ENCODE results near the gene SLC30A7. TPM values are rescaled to one million over a fixed set of nuclear protein-coding genes. Genes with fewer than 3 reads are reported as not detected.
"Not testable (repeated sequence)": the region's sequence is repeated elsewhere in the genome, so short reads cannot be mapped to it uniquely, and the experiment has no call there.

The SLC30A7 gene, protein sequence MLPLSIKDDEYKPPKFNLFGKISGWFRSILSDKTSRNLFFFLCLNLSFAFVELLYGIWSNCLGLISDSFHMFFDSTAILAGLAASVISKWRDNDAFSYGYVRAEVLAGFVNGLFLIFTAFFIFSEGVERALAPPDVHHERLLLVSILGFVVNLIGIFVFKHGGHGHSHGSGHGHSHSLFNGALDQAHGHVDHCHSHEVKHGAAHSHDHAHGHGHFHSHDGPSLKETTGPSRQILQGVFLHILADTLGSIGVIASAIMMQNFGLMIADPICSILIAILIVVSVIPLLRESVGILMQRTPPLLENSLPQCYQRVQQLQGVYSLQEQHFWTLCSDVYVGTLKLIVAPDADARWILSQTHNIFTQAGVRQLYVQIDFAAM
- total RNA-seq (2014; rRNA removed; shearing (Covaris generic)): 32.7 and 41.3 TPM in 2 replicates

DNA sequence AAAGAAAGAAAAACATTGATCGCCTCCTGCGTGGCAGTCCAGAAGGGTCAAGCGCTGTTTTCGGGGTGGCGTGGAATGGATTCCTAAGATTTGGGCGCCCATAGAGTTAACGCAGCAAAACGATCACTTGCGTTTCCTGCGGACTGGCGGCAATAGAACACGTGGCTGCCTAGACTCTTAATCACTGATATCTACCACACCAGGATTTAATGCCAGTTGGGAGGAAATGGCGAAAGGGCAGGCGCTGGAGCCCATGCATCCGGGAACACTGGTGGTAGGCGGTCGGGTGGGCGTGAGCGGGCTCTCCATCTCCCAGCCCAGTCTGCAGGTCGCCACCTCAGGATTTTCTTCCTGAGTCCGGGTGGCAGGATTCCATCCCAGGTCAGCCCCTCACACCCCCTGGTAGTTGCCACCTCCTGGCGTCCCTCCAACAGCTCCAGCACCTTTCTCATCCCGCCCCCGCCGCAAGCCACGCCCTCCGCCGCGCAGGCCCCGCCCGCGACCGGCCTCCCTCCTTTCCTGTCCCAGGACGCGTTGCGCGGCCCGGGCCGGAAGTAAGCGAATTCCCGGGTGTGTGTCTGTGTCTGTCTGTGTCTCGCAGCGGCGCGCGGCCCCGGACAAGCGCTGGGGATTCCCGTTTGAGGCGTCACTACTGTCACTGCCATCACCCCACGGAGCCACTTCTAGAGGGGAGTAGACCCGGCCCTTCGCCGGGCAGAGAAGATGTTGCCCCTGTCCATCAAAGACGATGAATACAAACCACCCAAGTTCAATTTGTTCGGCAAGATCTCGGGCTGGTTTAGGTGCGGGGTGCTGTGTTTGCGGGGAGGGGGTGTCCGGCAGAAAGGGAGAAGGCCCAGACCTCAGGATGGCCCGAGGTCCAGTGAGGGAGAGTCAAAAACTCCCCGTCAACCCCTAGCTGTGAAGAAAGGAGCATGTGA, at the start of gene SLC30A7:
TSS of gene SLC30A7 (plus strand) at position 551 of the 941 bp plus-strand sequence. CDS start at position 724, 173 bp downstream.
- peak; percentile 88 for DNase-seq (ENCODE audit: low spot score)

- DNase-seq (ENCODE audit: low spot score): no peak
Measured at GRCh38 chr1:100847361-100848082, 48.4 kb upstream of the SLC30A7 start.

DNA sequence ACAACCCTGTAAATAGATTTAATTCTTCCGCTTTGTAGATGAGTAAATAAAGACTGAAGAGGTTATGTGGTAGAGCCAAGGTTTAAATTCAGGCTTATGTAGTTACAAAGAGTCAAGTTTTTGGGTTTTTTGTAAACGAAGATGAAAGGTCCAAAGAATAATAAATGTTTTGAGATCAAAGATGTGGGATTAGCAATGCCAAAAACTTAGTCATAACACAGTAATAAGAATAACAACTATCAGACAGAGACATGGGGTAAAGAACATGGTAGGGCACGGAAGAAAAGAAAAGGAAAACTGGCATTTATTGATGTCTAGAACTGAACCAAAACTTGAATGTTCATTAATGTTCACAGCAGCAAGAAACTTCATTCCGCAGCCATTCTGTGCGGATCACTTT, 44.2 kb upstream of the SLC30A7 start:
- no peak for DNase-seq (ENCODE audit: low spot score)

GRCh38 chr1:100852976-100853375, 42.9 kb upstream of the SLC30A7 start:
- no peak for DNase-seq (ENCODE audit: low spot score)

GRCh38 chr1:100855116-100855515, 40.8 kb upstream of the SLC30A7 start:
- not testable (repeated sequence) for DNase-seq (ENCODE audit: low spot score)

GRCh38 chr1:100860397-100860991, 35.4 kb upstream of the SLC30A7 start:
- peak; percentile 10 for DNase-seq (ENCODE audit: low spot score)

GRCh38 chr1:100861379-100861778, 34.5 kb upstream of the SLC30A7 start:
- DNase-seq (ENCODE audit: low spot score): no peak

GRCh38 chr1:100862591-100862990, 33.3 kb upstream of the SLC30A7 start:
- DNase-seq (ENCODE audit: low spot score): no peak

DNA sequence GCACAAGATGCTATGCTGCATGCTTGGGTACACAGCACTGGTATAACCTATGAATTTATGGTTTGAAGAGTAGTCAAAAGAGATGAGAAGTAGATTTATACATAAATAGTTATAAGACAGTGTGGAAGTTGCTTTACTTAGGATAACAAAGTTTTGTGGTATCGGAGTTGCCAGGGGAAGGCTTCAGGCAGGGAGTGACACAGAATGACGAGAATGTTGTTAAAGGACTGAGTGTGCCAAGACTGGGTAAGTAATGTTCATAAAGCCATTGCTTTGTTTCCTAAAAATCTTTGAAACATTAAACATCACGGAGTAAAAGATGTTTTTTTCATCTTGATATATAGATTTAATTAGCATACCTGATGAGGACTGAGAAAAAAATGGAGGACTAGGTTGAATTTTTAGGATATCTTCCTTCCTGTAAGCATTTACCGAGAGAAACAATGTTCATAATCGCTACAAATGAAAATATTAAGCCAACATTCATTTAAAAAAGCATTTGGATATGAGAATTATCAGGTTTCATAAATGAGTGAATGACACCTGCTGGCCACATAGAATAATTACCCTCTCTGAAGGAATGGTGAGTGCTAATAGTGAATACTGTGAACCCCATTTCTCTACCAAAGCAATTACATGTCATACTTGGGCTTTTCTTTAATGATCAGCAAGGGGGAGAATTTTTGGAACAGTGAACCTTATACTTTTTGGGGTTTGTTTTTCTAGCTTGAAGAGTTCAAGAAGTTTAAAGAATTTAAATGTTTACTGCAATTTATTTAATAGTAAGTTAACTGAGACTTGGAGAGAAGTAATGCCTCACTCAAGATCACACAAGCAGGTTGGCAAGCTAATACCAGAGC, 29.6 kb upstream of the SLC30A7 start:
- DNase-seq (ENCODE audit: low spot score): peak; percentile 42

DNA sequence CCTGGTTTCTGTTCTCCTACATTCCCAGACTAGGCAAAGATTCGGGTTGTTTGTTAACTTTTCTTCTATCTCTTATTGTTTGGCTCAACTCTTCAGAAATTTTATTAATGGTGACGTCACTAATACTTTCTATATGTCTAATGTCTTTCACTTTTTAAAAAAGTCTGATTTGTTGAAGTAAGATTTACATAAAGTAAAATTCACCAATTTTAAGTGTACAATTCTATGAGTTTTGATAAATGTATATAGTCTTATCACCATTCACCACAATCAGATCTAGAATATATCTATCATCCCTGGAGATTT, 29.0 kb upstream of the SLC30A7 start:
- no peak for DNase-seq (ENCODE audit: low spot score)

GRCh38 chr1:100868364-100868995, 27.4 kb upstream of the SLC30A7 start:
- DNase-seq (ENCODE audit: low spot score): peak; percentile 29

- DNase-seq (ENCODE audit: low spot score): no peak
Measured at GRCh38 chr1:100869996-100870395, 25.9 kb upstream of the SLC30A7 start.

- no peak for DNase-seq (ENCODE audit: low spot score)
Measured at GRCh38 chr1:100874433-100874832, 21.5 kb upstream of the SLC30A7 start.

- no peak for DNase-seq (ENCODE audit: low spot score)
Measured at GRCh38 chr1:100875228-100875627, 20.7 kb upstream of the SLC30A7 start.

DNA sequence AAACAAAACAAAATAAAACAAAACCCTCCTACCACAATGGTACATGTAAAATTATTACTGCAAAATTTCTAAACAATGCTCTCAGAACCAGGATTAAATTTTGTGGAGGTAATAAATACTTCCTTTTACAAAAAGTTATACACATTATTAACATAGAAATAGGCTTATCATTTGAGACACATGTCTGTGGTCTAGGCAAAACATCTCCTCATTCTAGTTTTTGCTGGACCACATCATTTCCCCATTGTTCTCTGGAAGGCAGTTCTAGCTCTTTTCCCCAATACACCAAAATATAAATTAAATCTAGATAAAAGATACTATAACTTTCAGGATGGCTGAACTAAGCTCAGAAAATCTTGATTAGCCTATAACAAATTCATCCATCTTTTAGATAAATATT, 19.6 kb upstream of the SLC30A7 start:
- DNase-seq (ENCODE audit: low spot score): no peak

DNA sequence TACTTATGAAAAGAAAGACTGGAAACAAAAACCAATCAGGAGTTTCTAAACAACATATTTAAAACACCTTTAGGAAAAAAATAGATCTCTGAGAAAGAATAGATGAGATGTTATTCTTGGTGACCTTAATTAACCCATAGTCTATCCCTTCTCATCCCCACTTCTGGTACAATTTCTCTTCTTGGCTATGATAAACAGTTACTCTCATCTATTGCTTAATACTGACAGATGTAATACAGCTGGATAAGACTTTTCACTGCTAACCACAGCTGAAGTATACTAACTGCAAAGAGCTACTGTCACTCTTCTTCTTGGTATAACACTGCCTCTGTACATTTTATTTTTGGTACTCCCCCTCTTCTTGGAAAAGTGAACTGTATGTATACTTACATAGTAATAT, 16.5 kb upstream of the SLC30A7 start:
- DNase-seq (ENCODE audit: low spot score): no peak

- no peak for DNase-seq (ENCODE audit: low spot score)
Measured at GRCh38 chr1:100881687-100882086, 14.2 kb upstream of the SLC30A7 start.

- no peak for DNase-seq (ENCODE audit: low spot score)
Measured at GRCh38 chr1:100882698-100883097, 13.2 kb upstream of the SLC30A7 start.

- DNase-seq (ENCODE audit: low spot score): peak; percentile 68
Measured at GRCh38 chr1:100883963-100884362, 11.9 kb upstream of the SLC30A7 start.

DNA sequence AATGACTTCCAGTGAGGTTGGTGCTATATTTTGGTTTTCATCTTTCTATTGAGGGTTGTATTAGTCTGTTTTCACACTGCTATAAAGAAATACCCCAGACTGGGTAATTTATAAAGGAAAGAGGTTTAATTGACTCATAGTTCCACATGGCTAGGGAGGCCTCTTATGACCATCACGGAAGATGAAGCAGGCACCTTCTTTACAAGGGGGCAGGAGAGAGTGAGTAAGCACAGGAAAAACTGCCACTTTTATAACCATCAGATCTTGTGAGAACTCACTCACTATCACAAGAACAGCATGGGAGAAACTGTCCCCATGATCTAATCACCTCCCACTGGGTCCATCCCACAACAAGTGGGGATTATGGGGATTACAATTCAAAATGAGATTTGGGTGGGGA, 6.9 kb upstream of the SLC30A7 start:
- not testable (repeated sequence) for DNase-seq (ENCODE audit: low spot score)
